ENCODE results near the gene PTAFR.

Gene PTAFR

GRCh38 chr1:28104866-28105467 is 71.5 kb downstream of the PTAFR start (continued):
- TF ChIP-seq CTCF (tag by site-specific recombination; IDR thresholded peaks at IDR 0.05): no peak
- TF ChIP-seq ZNF404 (tag by site-specific recombination; IDR thresholded peaks at IDR 0.05): no peak
- TF ChIP-seq ZFP37 (tag by site-specific recombination; IDR thresholded peaks at IDR 0.05): no peak
- TF ChIP-seq ZNF514 (tag by site-specific recombination; IDR thresholded peaks at IDR 0.05): no peak
- peak; percentile 57 for TF ChIP-seq ZBTB20 (tag by site-specific recombination; IDR thresholded peaks at IDR 0.05)
- no peak for TF ChIP-seq ZNF274 (IDR thresholded peaks at IDR 0.05; ENCODE audit: low read length)
- TF ChIP-seq ZNF274 (tag by site-specific recombination; IDR thresholded peaks at IDR 0.05; ENCODE audit: borderline replicate concordance): no peak
- TF ChIP-seq ZBTB6 (tag by site-specific recombination; IDR thresholded peaks at IDR 0.05): peak; percentile 98
- no peak for TF ChIP-seq ZNF18 (tag by site-specific recombination; IDR thresholded peaks at IDR 0.05)
- TF ChIP-seq ZNF48 (tag by site-specific recombination; IDR thresholded peaks at IDR 0.05): no peak
- no peak for TF ChIP-seq ZNF658 (tag by site-specific recombination; IDR thresholded peaks at IDR 0.05)
- no peak for TF ChIP-seq AEBP2 (tag by site-specific recombination; IDR thresholded peaks at IDR 0.05; ENCODE audit: borderline replicate concordance)
- no peak for TF ChIP-seq ZNF558 (tag by site-specific recombination; IDR thresholded peaks at IDR 0.05)
- TF ChIP-seq ATF2 (tag by site-specific recombination; IDR thresholded peaks at IDR 0.05; ENCODE audit: low read depth): peak; percentile 68
- TF ChIP-seq ZNF19 (tag by site-specific recombination; IDR thresholded peaks at IDR 0.05; ENCODE audit: low read depth): no peak
- TF ChIP-seq SETDB1 (IDR thresholded peaks at IDR 0.05; ENCODE audit: insufficient read length, low read length): no peak
- TF ChIP-seq ZNF175 (tag by site-specific recombination; IDR thresholded peaks at IDR 0.05): no peak
- no peak for TF ChIP-seq SCRT2 (tag by site-specific recombination; IDR thresholded peaks at IDR 0.05)
- TF ChIP-seq ZNF426 (tag by site-specific recombination; IDR thresholded peaks at IDR 0.05): no peak
- TF ChIP-seq ZBTB21 (tag by site-specific recombination; IDR thresholded peaks at IDR 0.05): no peak
- TF ChIP-seq ZSCAN16 (tag by site-specific recombination; IDR thresholded peaks at IDR 0.05): no peak
- peak; percentile 85 for TF ChIP-seq ZNF600 (tag by site-specific recombination; IDR thresholded peaks at IDR 0.05)
- TF ChIP-seq GLIS1 (tag by site-specific recombination; IDR thresholded peaks at IDR 0.05): no peak
- TF ChIP-seq ZNF223 (tag by site-specific recombination; IDR thresholded peaks at IDR 0.05): no peak
- no peak for TF ChIP-seq ZIC2 (tag by site-specific recombination; IDR thresholded peaks at IDR 0.05)
- TF ChIP-seq ZNF354C (tag by site-specific recombination; IDR thresholded peaks at IDR 0.05; ENCODE audit: borderline replicate concordance, low read depth): no peak
- TF ChIP-seq ZNF214 (tag by site-specific recombination; IDR thresholded peaks at IDR 0.05; ENCODE audit: borderline replicate concordance): no peak
- TF ChIP-seq ZFP41 (tag by site-specific recombination; IDR thresholded peaks at IDR 0.05; ENCODE audit: borderline replicate concordance): no peak
- peak; percentile 94 for TF ChIP-seq ZNF10 (tag by site-specific recombination; IDR thresholded peaks at IDR 0.05)
- TF ChIP-seq RBAK (tag by site-specific recombination; IDR thresholded peaks at IDR 0.05): no peak
- no peak for TF ChIP-seq ZNF521 (tag by site-specific recombination; IDR thresholded peaks at IDR 0.05)
- TF ChIP-seq ZNF707 (tag by site-specific recombination; IDR thresholded peaks at IDR 0.05): no peak
- TF ChIP-seq ZNF133 (tag by site-specific recombination; IDR thresholded peaks at IDR 0.05): no peak
- TF ChIP-seq, protein P1, sequence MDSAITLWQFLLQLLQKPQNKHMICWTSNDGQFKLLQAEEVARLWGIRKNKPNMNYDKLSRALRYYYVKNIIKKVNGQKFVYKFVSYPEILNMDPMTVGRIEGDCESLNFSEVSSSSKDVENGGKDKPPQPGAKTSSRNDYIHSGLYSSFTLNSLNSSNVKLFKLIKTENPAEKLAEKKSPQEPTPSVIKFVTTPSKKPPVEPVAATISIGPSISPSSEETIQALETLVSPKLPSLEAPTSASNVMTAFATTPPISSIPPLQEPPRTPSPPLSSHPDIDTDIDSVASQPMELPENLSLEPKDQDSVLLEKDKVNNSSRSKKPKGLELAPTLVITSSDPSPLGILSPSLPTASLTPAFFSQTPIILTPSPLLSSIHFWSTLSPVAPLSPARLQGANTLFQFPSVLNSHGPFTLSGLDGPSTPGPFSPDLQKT (IDR thresholded peaks at IDR 0.05; ENCODE audit: borderline replicate concordance, low read depth, low read length): no peak

Measured in HEK293 (cell line).